K562 (cell line): ENCODE results near the gene MAS1L. TPM values are rescaled to one million over a fixed set of nuclear protein-coding genes. Genes with fewer than 3 reads are reported as not detected.

Experiments
- ATAC-seq: fragments of 200-7000 bp; cut with Tn5 transposase; 3 replicates; pipeline ENCODE4 v1.9.1; 2020; ENCODE audit warnings: moderate library complexity
- BruUV-seq: library from RNA; stranded (reverse); fragments of 400-500 nt; replicated peaks from 2 replicates; lab custom pipeline; 2021; lab: Mats Ljungman, UMichigan
- CTCF ChIA-PET: fragments of 300-600 bp; formaldehyde crosslinking; extraction: SDS; loops from one replicate; lab custom pipeline; 2021; ENCODE audit warnings: low intra/inter-chr PET ratio; lab: Yijun Ruan, JAX
- POLR2A ChIA-PET: fragments of 300-600, 350-650 bp; sonication (Branson Sonifier 250); formaldehyde crosslinking; extraction: SDS; loops from one replicate; lab custom pipeline; 2021; ENCODE audit warnings: antibody characterized with exemption, inconsistent platforms; lab: Yijun Ruan, JAX
- DNase-seq, 4 experiments: peaks; one replicate each; pipeline versions ENCODE4 v3.0.0 to v3.0.0-alpha.2; 2011 to 2018; ENCODE audit warnings: low spot score in 3 of 4, mixed read lengths in 3 of 4; ENCODE audit errors: extremely low read depth in 1 of 4
- FAIRE-seq: peaks from 2 replicates; lab custom pipeline; 2011; peaks lifted over from hg19 to GRCh38; lab: Jason Lieb, UNC
- H2AFZ ChIP-seq: 2 replicates; pipeline ENCODE4 v1.6.0; 2011; ENCODE audit warnings: low read depth, low read length, control low read depth, inconsistent platforms
- H3K27ac ChIP-seq: fragments of 200-600 bp; 3 replicates; pipeline ENCODE4 v1.8.0; 2011; ENCODE audit warnings: low read depth, mild to moderate bottlenecking, control low read depth, inconsistent platforms, low read length, moderate library complexity, mixed read lengths; ENCODE audit errors: extremely low read depth
- H3K27me3 ChIP-seq, 2 experiments: fragments of 300-600 bp in 1 of 2; 2 replicates in 1 of 2; 3 replicates in 1 of 2; pipeline versions ENCODE4 v1.6.0 to v1.8.0; 2011; ENCODE audit warnings: inconsistent platforms in 2 of 2, low read length in 2 of 2, mild to moderate bottlenecking in 1 of 2, mixed read lengths in 1 of 2, moderate library complexity in 1 of 2; ENCODE audit not compliant: control insufficient read depth in 2 of 2, insufficient read depth in 2 of 2
- H3K36me3 ChIP-seq: fragments of 300-600 bp; 3 replicates; pipeline ENCODE4 v1.8.0; 2011; ENCODE audit warnings: mild to moderate bottlenecking, low read length, inconsistent platforms; ENCODE audit not compliant: control insufficient read depth, insufficient read depth
- H3K4me1 ChIP-seq, 2 experiments: fragments of 200-600 bp in 1 of 2; replicated peaks in 1 of 2; 2 replicates in 1 of 2; 3 replicates in 1 of 2; pipeline versions ENCODE4 v1.5.1 to v1.8.0; 2011; ENCODE audit warnings: inconsistent platforms in 2 of 2, low read length in 2 of 2, mild to moderate bottlenecking in 1 of 2, mixed read lengths in 1 of 2, moderate library complexity in 1 of 2; ENCODE audit not compliant: control insufficient read depth in 2 of 2, insufficient read depth in 2 of 2
- H3K4me2 ChIP-seq: 2 replicates; pipeline ENCODE4 v1.6.1; 2011; ENCODE audit warnings: low read length, control low read depth, inconsistent platforms, mixed read lengths; ENCODE audit not compliant: insufficient read depth
- H3K4me3 ChIP-seq: fragments of 200-600 bp; sonication (generic), shearing (Covaris generic); 2 replicates; pipeline ENCODE4 v1.5.1; 2016; ENCODE audit warnings: control low read depth, inconsistent platforms
- H3K79me2 ChIP-seq: fragments of 200-600 bp; 3 replicates; pipeline ENCODE4 v1.8.0; 2011; ENCODE audit warnings: low read length, inconsistent platforms; ENCODE audit not compliant: control insufficient read depth, insufficient read depth
- H3K9ac ChIP-seq, 2 experiments: 2 replicates each; pipeline versions ENCODE4 v1.6.0 to v1.6.1; 2011; ENCODE audit warnings: low read depth in 2 of 2, low read length in 2 of 2, control low read depth in 1 of 2, inconsistent platforms in 1 of 2, mild to moderate bottlenecking in 1 of 2, mixed read lengths in 1 of 2; ENCODE audit not compliant: insufficient read depth in 1 of 2
- H3K9me1 ChIP-seq: one replicate; pipeline ENCODE4 v1.6.0; 2011; ENCODE audit warnings: inconsistent platforms, mild to moderate bottlenecking, low read length, moderate library complexity; ENCODE audit not compliant: control insufficient read depth, insufficient read depth
- H3K9me3 ChIP-seq: replicated peaks from 2 replicates; pipeline ENCODE4 v1.5.1; 2011; ENCODE audit warnings: low read depth, low read length, inconsistent platforms; ENCODE audit not compliant: control insufficient read depth, insufficient read depth
- H4K20me1 ChIP-seq: replicated peaks from 2 replicates; pipeline ENCODE4 v1.6.1; 2011; ENCODE audit warnings: low read length, inconsistent platforms, mixed read lengths; ENCODE audit not compliant: control insufficient read depth, insufficient read depth
- CEBPG ChIP-seq, 3 experiments: fragments of 200-800 bp in 1 of 3; sonication (Bioruptor generic) in 1 of 3; sonication (generic) in 1 of 3; formaldehyde crosslinking in 1 of 3; IDR thresholded peaks in 2 of 3; conservative IDR thresholded peaks in 1 of 3; 2 replicates each; pipeline versions ENCODE4 v1.6.1 to v1.8.0; 2016 to 2022; ENCODE audit warnings: missing compliant biosample characterization in 2 of 3, missing genetic modification characterization in 2 of 3, mild to moderate bottlenecking in 1 of 3, missing genetic modification reagents in 1 of 3
- DACH1 ChIP-seq: fragments of 450-650 bp; IDR thresholded peaks from 2 replicates; pipeline ENCODE4 v1.6.1; 2018; ENCODE audit not compliant: partially characterized antibody
- HIVEP1 ChIP-seq: fragments of 250-450 bp; sonication (Bioruptor Pico); IDR thresholded peaks from 2 replicates; pipeline ENCODE4 v1.4.0; 2020; ENCODE audit warnings: mild to moderate bottlenecking
- RHOXF2B ChIP-seq: fragments of 250-450 bp; sonication (Bioruptor Pico); conservative IDR thresholded peaks from 2 replicates; pipeline ENCODE4 v1.5.1; 2021
- SIRT6 ChIP-seq: IDR thresholded peaks from one replicate; pipeline ENCODE4 v1.6.1; 2012; ENCODE audit warnings: low read depth, mild to moderate bottlenecking, control low read depth, inconsistent platforms, low read length, moderate library complexity
- TCFL5 ChIP-seq: fragments of 250-450 bp; sonication (Bioruptor Pico); conservative IDR thresholded peaks from 2 replicates; pipeline ENCODE4 v1.6.1; 2021; ENCODE audit warnings: mild to moderate bottlenecking, moderate library complexity, matching md5 sums
- ZNF12 ChIP-seq: sonication (generic); formaldehyde crosslinking; IDR thresholded peaks from 2 replicates; pipeline ENCODE4 v1.4.0; 2020; ENCODE audit warnings: mild to moderate bottlenecking, missing genetic modification reagents
- WGBS: fragments of 100-300 bp; shearing (Covaris generic); methylation state at CpG from one replicate; pipeline ENCODE4 v1.1.6; 2016; ENCODE audit warnings: low coverage, mixed read lengths; ENCODE audit not compliant: insufficient coverage; ENCODE audit errors: missing lambda C conversion rate; 5-methylcytosine and 5-hydroxymethylcytosine counted together
- in situ Hi-C: fragments of 300-500 bp; cut with MboI; formaldehyde crosslinking; loops from 4 replicates; pipeline ENCODE4 v1.15.0; 2018; ENCODE audit warnings: inconsistent platforms, mixed read lengths
- intact Hi-C: fragments of 100-400 bp; cut with micrococcal nuclease; formaldehyde crosslinking; loops from 2 replicates; pipeline ENCODE4 v1.14.2; 2022
- polyA plus RNA-seq, 8 experiments: library from polyadenylated mRNA; depleted of rRNA in 4 of 8; stranded (reverse) in 5 of 8; unstranded in 3 of 8; fragments of >200 nt; fragmentation: Nextera tagmentation in 2 of 8; fragmentation: Illumina TruSeq in 1 of 8; extraction: Ambion mirVana in 2 of 8; extraction: Trizol in 1 of 8; gene quantifications; 2 replicates each; pipeline versions ENCODE4 v1.2.1 to v1.2.3, GENCODE V29; 2011 to 2014; ENCODE audit warnings: inconsistent platforms in 1 of 8, missing spikeins in 1 of 8
- total RNA-seq, 7 experiments: library from RNA; depleted of rRNA in 6 of 7; stranded (reverse); fragments of >200 nt in 6 of 7; fragmentation: Illumina TruSeq in 2 of 7; extraction: Trizol in 2 of 7; gene quantifications; 2 replicates each; pipeline versions ENCODE4 v1.2.1 to v1.2.3, GENCODE V29; 2011 to 2021; ENCODE audit warnings: low replicate concordance in 1 of 7
- TF ChIP-seq, protein P1 (sequence below): fragments of 450-650 bp; IDR thresholded peaks from 2 replicates; pipeline ENCODE4 v1.6.1; 2016; ENCODE audit warnings: mild to moderate bottlenecking, moderate library complexity

Gene MAS1L
- total and polyA plus RNA-seq, 9 of the 15 experiments (the other 6 are each of a cell fraction or from before 2014, with no cell fraction given), result not detected

DNA sequence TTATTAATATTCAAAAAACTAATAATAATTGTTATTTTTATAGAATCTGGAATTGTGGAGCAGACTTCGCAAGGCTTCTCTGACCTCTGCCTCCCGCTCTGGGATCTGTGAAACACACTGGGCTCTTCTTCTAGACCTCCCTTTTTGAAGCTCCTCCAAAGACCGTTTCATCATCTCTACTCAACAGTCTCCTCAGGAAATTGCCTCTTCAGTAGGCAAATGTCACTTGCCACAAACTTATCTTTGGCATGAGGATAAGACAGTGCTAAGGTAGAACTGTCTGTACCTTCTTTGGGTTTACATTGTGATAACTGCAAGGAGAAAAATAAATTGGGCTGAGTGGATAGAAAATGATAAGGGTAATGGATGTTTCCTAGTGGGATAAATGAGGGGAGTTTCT lies 2.3 kb upstream of the MAS1L start:
- no peak overlapping the region for H3K27ac ChIP-seq
- no peak overlapping the region for H3K9ac ChIP-seq
- H3K36me3 ChIP-seq, result no peaks in the 10 kb centered on the region
- H3K9me1 ChIP-seq, result no peaks in the 10 kb centered on the region
- no peaks in the 10 kb centered on the region for H3K79me2 ChIP-seq
- DNase-seq, result no peak
- no peak overlapping the region; the same call in 1 of the 2 replicates for H3K4me2 ChIP-seq
- peaks cover 8 to 39% of the 10 kb centered on the region in 2 experiments; a peak in 4 of 5 replicates for H3K4me1 ChIP-seq
- H3K4me3 ChIP-seq, result no peak overlapping the region
- in situ Hi-C loops (no loop called here), intact Hi-C loops (no loop called here)
- no peaks in the 10 kb centered on the region for H3K9me3 ChIP-seq
- peaks cover 0 to under 1% of the 10 kb centered on the region in 2 experiments; a peak in 1 of 5 replicates for H3K27me3 ChIP-seq
- ChIA-PET CTCF (no interaction called here), POLR2A (no interaction called here)
- no TSS peak for BruUV-seq
- FAIRE-seq, result peak; percentile 6
- WGBS, result 2% methylated on average over 3 of the region's 3 CpGs
- no peak overlapping the region for H2AFZ ChIP-seq
- no peaks in the 10 kb centered on the region for H4K20me1 ChIP-seq
- ATAC-seq, result no peak
- TF ChIP-seq HIVEP1, result 0 out of 2 replicates have a peak, but pooled peaks have one; percentile 54
- peak; percentile 43 for TF ChIP-seq DACH1
- no peak for TF ChIP-seq SIRT6
- TF ChIP-seq CEBPG (CRISPR knock-in tag; IDR thresholded peaks at IDR 0.05), result no peak
- peak in 1 of 2 experiments; percentile 35; a peak in 1 of 4 replicates for TF ChIP-seq CEBPG (tag; conservative IDR thresholded peaks at IDR 0.05 in 1 of 2, IDR thresholded peaks at IDR 0.05 in 1 of 2)
- no peak for TF ChIP-seq ZNF12
- TF ChIP-seq, protein P1, sequence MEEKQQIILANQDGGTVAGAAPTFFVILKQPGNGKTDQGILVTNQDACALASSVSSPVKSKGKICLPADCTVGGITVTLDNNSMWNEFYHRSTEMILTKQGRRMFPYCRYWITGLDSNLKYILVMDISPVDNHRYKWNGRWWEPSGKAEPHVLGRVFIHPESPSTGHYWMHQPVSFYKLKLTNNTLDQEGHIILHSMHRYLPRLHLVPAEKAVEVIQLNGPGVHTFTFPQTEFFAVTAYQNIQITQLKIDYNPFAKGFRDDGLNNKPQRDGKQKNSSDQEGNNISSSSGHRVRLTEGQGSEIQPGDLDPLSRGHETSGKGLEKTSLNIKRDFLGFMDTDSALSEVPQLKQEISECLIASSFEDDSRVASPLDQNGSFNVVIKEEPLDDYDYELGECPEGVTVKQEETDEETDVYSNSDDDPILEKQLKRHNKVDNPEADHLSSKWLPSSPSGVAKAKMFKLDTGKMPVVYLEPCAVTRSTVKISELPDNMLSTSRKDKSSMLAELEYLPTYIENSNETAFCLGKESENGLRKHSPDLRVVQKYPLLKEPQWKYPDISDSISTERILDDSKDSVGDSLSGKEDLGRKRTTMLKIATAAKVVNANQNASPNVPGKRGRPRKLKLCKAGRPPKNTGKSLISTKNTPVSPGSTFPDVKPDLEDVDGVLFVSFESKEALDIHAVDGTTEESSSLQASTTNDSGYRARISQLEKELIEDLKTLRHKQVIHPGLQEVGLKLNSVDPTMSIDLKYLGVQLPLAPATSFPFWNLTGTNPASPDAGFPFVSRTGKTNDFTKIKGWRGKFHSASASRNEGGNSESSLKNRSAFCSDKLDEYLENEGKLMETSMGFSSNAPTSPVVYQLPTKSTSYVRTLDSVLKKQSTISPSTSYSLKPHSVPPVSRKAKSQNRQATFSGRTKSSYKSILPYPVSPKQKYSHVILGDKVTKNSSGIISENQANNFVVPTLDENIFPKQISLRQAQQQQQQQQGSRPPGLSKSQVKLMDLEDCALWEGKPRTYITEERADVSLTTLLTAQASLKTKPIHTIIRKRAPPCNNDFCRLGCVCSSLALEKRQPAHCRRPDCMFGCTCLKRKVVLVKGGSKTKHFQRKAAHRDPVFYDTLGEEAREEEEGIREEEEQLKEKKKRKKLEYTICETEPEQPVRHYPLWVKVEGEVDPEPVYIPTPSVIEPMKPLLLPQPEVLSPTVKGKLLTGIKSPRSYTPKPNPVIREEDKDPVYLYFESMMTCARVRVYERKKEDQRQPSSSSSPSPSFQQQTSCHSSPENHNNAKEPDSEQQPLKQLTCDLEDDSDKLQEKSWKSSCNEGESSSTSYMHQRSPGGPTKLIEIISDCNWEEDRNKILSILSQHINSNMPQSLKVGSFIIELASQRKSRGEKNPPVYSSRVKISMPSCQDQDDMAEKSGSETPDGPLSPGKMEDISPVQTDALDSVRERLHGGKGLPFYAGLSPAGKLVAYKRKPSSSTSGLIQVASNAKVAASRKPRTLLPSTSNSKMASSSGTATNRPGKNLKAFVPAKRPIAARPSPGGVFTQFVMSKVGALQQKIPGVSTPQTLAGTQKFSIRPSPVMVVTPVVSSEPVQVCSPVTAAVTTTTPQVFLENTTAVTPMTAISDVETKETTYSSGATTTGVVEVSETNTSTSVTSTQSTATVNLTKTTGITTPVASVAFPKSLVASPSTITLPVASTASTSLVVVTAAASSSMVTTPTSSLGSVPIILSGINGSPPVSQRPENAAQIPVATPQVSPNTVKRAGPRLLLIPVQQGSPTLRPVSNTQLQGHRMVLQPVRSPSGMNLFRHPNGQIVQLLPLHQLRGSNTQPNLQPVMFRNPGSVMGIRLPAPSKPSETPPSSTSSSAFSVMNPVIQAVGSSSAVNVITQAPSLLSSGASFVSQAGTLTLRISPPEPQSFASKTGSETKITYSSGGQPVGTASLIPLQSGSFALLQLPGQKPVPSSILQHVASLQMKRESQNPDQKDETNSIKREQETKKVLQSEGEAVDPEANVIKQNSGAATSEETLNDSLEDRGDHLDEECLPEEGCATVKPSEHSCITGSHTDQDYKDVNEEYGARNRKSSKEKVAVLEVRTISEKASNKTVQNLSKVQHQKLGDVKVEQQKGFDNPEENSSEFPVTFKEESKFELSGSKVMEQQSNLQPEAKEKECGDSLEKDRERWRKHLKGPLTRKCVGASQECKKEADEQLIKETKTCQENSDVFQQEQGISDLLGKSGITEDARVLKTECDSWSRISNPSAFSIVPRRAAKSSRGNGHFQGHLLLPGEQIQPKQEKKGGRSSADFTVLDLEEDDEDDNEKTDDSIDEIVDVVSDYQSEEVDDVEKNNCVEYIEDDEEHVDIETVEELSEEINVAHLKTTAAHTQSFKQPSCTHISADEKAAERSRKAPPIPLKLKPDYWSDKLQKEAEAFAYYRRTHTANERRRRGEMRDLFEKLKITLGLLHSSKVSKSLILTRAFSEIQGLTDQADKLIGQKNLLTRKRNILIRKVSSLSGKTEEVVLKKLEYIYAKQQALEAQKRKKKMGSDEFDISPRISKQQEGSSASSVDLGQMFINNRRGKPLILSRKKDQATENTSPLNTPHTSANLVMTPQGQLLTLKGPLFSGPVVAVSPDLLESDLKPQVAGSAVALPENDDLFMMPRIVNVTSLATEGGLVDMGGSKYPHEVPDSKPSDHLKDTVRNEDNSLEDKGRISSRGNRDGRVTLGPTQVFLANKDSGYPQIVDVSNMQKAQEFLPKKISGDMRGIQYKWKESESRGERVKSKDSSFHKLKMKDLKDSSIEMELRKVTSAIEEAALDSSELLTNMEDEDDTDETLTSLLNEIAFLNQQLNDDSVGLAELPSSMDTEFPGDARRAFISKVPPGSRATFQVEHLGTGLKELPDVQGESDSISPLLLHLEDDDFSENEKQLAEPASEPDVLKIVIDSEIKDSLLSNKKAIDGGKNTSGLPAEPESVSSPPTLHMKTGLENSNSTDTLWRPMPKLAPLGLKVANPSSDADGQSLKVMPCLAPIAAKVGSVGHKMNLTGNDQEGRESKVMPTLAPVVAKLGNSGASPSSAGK, result no peak
- 0 out of 2 replicates have a peak, but pooled peaks have one; percentile 2 for TF ChIP-seq RHOXF2B
- TF ChIP-seq TCFL5 (CRISPR knock-in tag), result no peak
